ENCODE measurements around the gene TEN1.
A peak's percentile ranks its signal among the peaks of the same experiment; 100 is the strongest.
"Not testable (repeated sequence)": the region's sequence is repeated elsewhere in the genome, so short reads cannot be mapped to it uniquely, and the experiment has no call there.

TEN1 gene

GRCh38 chr17:76036497-76037261 is 57.6 kb downstream of the TEN1 start:
- peaks cover 11% of the 10 kb centered on the region for H3K4me1 Mint-ChIP-seq
- peak overlapping the region in 1 of 3 experiments; percentile 41 for H3K4me3 Mint-ChIP-seq
- H3K36me3 Mint-ChIP-seq (ENCODE audit: low read depth), result peaks cover 37% of the 10 kb centered on the region
- peak overlapping the region; percentile 55 to 84 (median 59) for H3K27ac Mint-ChIP-seq
- TF ChIP-seq, protein P1, sequence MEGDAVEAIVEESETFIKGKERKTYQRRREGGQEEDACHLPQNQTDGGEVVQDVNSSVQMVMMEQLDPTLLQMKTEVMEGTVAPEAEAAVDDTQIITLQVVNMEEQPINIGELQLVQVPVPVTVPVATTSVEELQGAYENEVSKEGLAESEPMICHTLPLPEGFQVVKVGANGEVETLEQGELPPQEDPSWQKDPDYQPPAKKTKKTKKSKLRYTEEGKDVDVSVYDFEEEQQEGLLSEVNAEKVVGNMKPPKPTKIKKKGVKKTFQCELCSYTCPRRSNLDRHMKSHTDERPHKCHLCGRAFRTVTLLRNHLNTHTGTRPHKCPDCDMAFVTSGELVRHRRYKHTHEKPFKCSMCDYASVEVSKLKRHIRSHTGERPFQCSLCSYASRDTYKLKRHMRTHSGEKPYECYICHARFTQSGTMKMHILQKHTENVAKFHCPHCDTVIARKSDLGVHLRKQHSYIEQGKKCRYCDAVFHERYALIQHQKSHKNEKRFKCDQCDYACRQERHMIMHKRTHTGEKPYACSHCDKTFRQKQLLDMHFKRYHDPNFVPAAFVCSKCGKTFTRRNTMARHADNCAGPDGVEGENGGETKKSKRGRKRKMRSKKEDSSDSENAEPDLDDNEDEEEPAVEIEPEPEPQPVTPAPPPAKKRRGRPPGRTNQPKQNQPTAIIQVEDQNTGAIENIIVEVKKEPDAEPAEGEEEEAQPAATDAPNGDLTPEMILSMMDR (IDR thresholded peaks at IDR 0.05; ENCODE audit: unreplicated experiment in 3 of 3), result no peak
- H3K27me3 Mint-ChIP-seq (ENCODE audit: low read depth), result no peaks in the 10 kb centered on the region
- H3K9me3 Mint-ChIP-seq, result no peaks in the 10 kb centered on the region

GRCh38 chr17:76038050-76038449 is 59.0 kb downstream of the TEN1 start:
- H3K4me1 Mint-ChIP-seq, result peaks cover 11% of the 10 kb centered on the region
- no peaks in the 10 kb centered on the region for H3K27me3 Mint-ChIP-seq (ENCODE audit: low read depth)
- peaks cover 44% of the 10 kb centered on the region for H3K36me3 Mint-ChIP-seq (ENCODE audit: low read depth)
- H3K27ac Mint-ChIP-seq, result peak overlapping the region; percentile 1 to 51 (median 8)
- H3K4me3 Mint-ChIP-seq, result no peak overlapping the region
- TF ChIP-seq, protein P1 (IDR thresholded peaks at IDR 0.05; ENCODE audit: unreplicated experiment in 3 of 3), result no peak
- no peaks in the 10 kb centered on the region for H3K9me3 Mint-ChIP-seq

DNA sequence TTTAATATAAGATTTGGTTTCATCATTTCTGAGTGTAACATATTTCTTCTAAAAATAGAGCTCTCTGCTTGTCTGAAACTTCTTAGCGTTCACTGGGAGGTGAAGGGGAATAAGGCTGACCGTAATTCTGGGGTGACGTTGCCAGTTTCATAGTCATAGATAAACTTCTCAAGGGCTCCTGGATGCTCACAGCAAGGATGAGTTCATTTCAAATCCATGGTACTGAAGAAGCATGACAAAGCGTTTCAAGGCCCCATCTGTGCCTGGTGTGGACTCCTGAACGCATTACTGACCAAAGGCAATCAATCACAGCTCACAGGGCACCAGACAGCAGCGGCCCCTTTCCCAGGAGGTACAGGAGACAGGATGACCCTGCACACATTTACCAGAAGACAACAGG is 60.1 kb downstream of the TEN1 start:
- TF ChIP-seq, protein P1 (IDR thresholded peaks at IDR 0.05; ENCODE audit: unreplicated experiment in 3 of 3), result no peak
- peaks cover 55% of the 10 kb centered on the region for H3K36me3 Mint-ChIP-seq (ENCODE audit: low read depth)
- no peak overlapping the region for H3K4me3 Mint-ChIP-seq
- H3K4me1 Mint-ChIP-seq, result peaks cover 11% of the 10 kb centered on the region
- no peaks in the 10 kb centered on the region for H3K27me3 Mint-ChIP-seq (ENCODE audit: low read depth)
- H3K9me3 Mint-ChIP-seq, result no peaks in the 10 kb centered on the region
- H3K27ac Mint-ChIP-seq, result peak overlapping the region in 1 of 3 experiments; percentile 8

- no peaks in the 10 kb centered on the region for H3K27me3 Mint-ChIP-seq (ENCODE audit: low read depth)
Observed at GRCh38 chr17:76040376-76040775, 61.3 kb downstream of the TEN1 start.

GRCh38 chr17:76042868-76043267 is 63.8 kb downstream of the TEN1 start:
- not testable (repeated sequence) for H3K4me3 Mint-ChIP-seq; H3K27me3 Mint-ChIP-seq (ENCODE audit: low read depth); H3K4me1 Mint-ChIP-seq; H3K9me3 Mint-ChIP-seq; H3K27ac Mint-ChIP-seq
- H3K36me3 Mint-ChIP-seq (ENCODE audit: low read depth), result peaks cover 78% of the 10 kb centered on the region

More at GRCh38 chr17:76040376-76040775, 61.3 kb downstream of the TEN1 start:
- peaks cover 5% of the 10 kb centered on the region for H3K4me1 Mint-ChIP-seq
- H3K4me3 Mint-ChIP-seq, result no peak overlapping the region
- H3K9me3 Mint-ChIP-seq, result no peaks in the 10 kb centered on the region
- no peak overlapping the region for H3K27ac Mint-ChIP-seq
- peaks cover 64% of the 10 kb centered on the region for H3K36me3 Mint-ChIP-seq (ENCODE audit: low read depth)
- TF ChIP-seq, protein P1 (IDR thresholded peaks at IDR 0.05; ENCODE audit: unreplicated experiment in 3 of 3), result no peak

GRCh38 chr17:76044475-76045007 is 65.5 kb downstream of the TEN1 start:
- H3K27ac Mint-ChIP-seq, result peak overlapping the region in 1 of 3 experiments; percentile 17
- not testable (repeated sequence) for H3K4me3 Mint-ChIP-seq; H3K27me3 Mint-ChIP-seq (ENCODE audit: low read depth)

GRCh38 chr17:76046064-76046463 is 67.0 kb downstream of the TEN1 start:
- no peak overlapping the region for H3K4me3 Mint-ChIP-seq
- no peaks in the 10 kb centered on the region for H3K9me3 Mint-ChIP-seq
- TF ChIP-seq, protein P1 (IDR thresholded peaks at IDR 0.05; ENCODE audit: unreplicated experiment in 3 of 3), result no peak
- no peaks in the 10 kb centered on the region for H3K4me1 Mint-ChIP-seq
- H3K36me3 Mint-ChIP-seq (ENCODE audit: low read depth), result peaks cover 77% of the 10 kb centered on the region
- H3K27me3 Mint-ChIP-seq (ENCODE audit: low read depth), result no peaks in the 10 kb centered on the region
- peak overlapping the region in 1 of 3 experiments; percentile 83 for H3K27ac Mint-ChIP-seq

More at GRCh38 chr17:76044475-76045007, 65.5 kb downstream of the TEN1 start:
- H3K9me3 Mint-ChIP-seq, H3K4me1 Mint-ChIP-seq: not testable (repeated sequence)
- peaks cover 77% of the 10 kb centered on the region for H3K36me3 Mint-ChIP-seq (ENCODE audit: low read depth)

Measured in nephron (organoid).